K562 (cell line): Measurements from ENCODE around the gene CBX8.

Source experiments
- CHD1 ChIP-seq: fragments of 200-600 bp; sonication (generic); IDR thresholded peaks from one replicate; pipeline ENCODE4 v1.6.1; 2012; ENCODE audit warnings: mild to moderate bottlenecking, moderate library complexity, low read length, inconsistent platforms
- POLR2A ChIP-seq: fragments of 450-650 bp; conservative IDR thresholded peaks from 2 replicates; pipeline ENCODE4 v1.6.1; 2016
- TF ChIP-seq, protein P1 (sequence below): sonication (generic); formaldehyde crosslinking; IDR thresholded peaks from 2 replicates; pipeline ENCODE4 v1.8.1; 2023; ENCODE audit warnings: missing genetic modification reagents, mild to moderate bottlenecking, borderline replicate concordance

DNA sequence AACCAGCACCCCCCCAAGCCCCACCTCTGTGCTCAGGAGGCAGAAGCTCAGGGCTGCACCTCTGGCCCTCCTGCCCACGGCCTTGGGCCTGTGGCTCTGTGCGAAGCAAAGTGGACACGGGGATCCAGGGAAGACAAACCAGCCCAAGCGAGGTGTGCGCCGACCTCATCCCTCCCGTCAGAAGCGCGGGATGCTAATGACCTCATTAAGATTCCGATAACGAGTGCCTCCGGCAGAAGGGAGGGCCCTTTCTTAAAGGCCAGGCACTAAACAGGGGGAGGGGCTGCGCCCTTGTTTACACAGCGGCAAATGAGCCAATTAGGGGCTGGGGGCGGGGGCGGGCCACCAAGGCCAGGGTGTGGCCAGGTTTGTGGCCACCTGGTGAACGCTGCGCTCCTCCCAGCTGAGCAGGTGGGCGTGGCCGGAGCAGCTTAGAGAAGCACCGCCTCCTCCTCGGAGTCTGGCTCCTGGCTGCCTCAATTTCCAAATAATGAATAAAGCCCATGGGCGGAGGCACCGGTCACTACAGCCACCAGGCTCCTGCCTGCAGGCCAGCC, 39.2 kb upstream of the CBX8 start:
- TF ChIP-seq CHD1 (no peak), POLR2A (peak; percentile 66)
- TF ChIP-seq, protein P1, sequence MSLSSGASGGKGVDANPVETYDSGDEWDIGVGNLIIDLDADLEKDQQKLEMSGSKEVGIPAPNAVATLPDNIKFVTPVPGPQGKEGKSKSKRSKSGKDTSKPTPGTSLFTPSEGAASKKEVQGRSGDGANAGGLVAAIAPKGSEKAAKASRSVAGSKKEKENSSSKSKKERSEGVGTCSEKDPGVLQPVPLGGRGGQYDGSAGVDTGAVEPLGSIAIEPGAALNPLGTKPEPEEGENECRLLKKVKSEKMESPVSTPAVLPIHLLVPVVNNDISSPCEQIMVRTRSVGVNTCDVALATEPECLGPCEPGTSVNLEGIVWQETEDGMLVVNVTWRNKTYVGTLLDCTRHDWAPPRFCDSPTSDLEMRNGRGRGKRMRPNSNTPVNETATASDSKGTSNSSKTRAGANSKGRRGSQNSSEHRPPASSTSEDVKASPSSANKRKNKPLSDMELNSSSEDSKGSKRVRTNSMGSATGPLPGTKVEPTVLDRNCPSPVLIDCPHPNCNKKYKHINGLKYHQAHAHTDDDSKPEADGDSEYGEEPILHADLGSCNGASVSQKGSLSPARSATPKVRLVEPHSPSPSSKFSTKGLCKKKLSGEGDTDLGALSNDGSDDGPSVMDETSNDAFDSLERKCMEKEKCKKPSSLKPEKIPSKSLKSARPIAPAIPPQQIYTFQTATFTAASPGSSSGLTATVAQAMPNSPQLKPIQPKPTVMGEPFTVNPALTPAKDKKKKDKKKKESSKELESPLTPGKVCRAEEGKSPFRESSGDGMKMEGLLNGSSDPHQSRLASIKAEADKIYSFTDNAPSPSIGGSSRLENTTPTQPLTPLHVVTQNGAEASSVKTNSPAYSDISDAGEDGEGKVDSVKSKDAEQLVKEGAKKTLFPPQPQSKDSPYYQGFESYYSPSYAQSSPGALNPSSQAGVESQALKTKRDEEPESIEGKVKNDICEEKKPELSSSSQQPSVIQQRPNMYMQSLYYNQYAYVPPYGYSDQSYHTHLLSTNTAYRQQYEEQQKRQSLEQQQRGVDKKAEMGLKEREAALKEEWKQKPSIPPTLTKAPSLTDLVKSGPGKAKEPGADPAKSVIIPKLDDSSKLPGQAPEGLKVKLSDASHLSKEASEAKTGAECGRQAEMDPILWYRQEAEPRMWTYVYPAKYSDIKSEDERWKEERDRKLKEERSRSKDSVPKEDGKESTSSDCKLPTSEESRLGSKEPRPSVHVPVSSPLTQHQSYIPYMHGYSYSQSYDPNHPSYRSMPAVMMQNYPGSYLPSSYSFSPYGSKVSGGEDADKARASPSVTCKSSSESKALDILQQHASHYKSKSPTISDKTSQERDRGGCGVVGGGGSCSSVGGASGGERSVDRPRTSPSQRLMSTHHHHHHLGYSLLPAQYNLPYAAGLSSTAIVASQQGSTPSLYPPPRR (CRISPR knock-in tag): no peak
